GM18870 (cell line): ENCODE data around the gene LGI1.
"Not testable (repeated sequence)": the region's sequence is repeated elsewhere in the genome, so short reads cannot be mapped to it uniquely, and the experiment has no call there.

Experiments
- ATAC-seq: cut with Tn5 transposase; IDR thresholded peaks from one replicate; pipeline ENCODE4 v1.9.1; 2021; ENCODE audit warnings: moderate library complexity; ENCODE audit not compliant: unreplicated experiment

LGI1 gene

DNA sequence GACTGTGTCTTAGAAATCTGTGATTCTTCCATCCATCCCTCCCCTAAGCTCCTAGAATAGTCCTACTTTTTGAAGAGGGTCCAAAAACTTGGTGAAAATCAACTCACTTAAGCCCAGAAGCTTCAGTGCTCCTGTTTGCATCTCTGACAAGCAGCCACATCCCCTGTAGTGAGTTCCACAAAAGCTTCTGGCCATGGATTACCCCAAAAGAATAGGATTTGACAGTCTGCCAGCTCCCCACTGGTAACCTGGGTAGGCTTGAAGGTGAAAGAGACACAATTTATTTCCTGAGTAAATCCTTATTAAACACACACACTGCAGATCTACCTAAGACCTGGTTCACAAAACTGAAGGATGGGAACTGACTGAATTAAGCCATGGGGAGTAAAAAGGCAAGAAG, 46.5 kb downstream of the LGI1 start:
- ATAC-seq = no peak

- ATAC-seq = no peak
Measured at GRCh38 chr10:93806903-93807302, 49.2 kb downstream of the LGI1 start.

DNA sequence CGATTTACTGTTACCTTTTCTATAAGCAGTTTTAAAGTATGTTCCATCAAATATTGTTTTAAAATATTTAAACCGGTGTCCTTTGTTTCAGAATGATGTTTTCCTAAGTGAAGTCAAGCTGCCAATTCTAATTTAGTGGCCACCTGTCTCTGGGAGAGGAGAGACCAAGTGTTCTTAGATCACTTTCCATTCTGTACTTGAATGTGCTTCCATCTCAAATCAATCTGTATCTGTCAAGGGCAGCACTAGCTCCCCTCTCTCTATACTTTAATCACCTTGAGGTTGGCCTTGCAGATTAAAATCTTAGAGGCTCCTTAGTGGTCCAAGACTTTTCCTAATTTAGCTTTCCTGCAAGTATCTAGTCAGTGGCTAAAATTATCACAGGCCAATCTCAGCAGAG, 49.6 kb downstream of the LGI1 start:
- ATAC-seq = no peak

GRCh38 chr10:93812659-93813338, 55.1 kb downstream of the LGI1 start:
- ATAC-seq = no peak

- ATAC-seq = no peak
Measured at GRCh38 chr10:93813507-93814465, 56.0 kb downstream of the LGI1 start.

GRCh38 chr10:93815304-93816096, 57.8 kb downstream of the LGI1 start:
- ATAC-seq = no peak

GRCh38 chr10:93816123-93816747, 58.5 kb downstream of the LGI1 start:
- ATAC-seq = no peak

GRCh38 chr10:93818086-93818485, 60.4 kb downstream of the LGI1 start:
- no peak for ATAC-seq

DNA sequence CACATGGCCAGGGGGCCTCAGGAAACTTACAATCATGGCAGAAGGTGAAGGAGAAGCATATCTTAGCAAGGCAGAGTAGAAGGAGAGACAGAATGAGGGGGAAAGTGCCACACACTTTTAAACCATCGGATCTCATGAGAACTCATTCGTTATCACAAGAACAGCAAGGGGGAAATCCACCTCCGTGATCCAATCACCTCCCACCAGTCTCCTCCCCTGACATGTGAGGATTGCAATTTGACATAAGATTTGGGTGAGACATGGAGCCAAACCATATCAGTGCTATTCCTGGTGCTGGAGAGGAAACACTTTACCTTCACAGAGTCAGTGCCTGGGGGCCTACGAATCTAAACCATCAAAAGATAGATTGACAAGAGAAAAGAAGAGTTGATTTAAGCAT, 61.8 kb downstream of the LGI1 start:
- no peak for ATAC-seq

- ATAC-seq = no peak
Measured at GRCh38 chr10:93820434-93820833, 62.7 kb downstream of the LGI1 start.

DNA sequence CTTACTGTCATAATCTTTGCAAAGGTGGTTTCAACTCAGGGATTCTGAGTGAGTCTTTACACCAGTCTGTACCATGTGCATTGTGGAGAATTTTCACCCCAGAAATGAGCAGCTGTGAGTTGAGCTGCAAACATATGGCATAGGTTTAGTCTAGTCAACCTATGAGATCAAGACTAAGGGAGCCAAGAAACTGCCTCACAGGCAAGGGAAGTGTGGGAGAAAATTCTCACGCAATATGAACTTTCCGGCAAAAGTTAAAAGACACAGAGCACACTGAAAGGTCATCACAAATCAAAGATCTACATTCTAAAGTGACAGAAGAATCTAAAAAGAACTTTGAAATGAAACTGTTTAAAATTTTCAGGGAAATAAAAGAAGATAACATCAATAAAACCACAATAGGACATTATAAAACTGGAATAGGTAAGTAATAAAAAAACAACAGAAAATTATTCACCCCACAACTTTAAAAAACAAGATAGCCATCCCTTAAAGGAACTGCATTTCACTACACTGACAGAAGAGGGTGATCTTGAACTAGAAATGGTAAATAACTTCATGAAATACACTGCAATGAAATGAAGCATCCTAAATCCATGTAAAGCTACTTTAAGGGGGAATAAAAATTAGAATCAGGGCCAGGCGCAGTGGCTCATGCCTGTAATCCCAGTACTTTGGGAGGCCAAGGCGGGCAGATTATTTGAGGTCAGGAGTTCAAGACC, 63.5 kb downstream of the LGI1 start:
- no peak for ATAC-seq

DNA sequence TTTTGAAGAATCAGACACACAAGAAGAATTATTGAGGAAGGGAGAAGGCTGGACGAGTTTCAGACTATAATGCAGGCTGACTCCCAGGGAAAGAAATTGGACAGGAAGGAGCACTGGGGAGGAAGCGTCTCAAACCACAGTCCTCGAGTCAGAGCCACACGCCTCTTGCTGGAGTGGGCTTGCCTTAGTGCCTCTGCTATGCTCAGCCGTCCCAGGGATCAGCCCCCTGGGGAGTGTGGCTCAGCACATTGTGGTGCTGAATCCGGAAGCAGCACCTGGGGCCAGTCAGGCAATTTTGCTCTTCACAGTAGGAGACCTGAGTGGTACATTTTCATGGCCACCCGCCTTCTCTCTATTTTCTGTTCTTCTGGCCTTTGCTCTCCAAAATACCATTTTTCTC, 68.6 kb downstream of the LGI1 start:
- no peak for ATAC-seq

DNA sequence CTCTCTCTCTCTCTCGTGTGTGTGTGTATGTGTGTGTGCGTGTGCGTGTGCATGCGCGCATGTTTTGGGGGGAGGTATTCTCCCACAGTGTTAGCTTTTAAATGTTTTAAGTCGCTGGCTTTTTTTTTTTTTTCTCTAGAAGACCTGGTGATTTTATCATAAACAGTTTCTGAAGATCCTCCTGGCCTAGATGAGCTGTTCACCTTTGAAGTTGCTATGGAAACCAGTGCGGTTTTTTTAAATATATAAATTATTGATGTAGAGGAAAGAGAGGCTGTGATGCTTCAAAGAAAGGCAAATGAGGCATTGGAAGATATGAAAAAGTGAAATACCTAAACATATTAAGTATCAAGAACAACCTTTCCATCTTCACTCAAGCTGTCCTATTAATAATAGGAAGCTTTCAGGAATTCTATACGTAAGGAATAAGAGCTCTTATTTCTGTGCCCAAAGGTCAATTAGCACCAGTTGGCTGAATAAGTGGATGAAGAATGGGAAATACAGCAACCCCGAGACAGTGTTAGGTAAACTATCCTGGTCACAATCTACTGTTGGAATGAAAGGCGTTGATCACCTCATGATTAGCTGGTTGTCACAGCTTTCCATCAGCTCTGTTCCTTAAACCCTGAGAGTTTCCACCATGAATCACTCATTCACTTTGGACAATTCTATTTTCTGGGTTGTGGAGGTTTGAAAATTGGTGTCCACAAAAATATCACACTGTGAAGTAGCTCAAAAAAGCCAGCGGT, 69.5 kb downstream of the LGI1 start:
- no peak for ATAC-seq

DNA sequence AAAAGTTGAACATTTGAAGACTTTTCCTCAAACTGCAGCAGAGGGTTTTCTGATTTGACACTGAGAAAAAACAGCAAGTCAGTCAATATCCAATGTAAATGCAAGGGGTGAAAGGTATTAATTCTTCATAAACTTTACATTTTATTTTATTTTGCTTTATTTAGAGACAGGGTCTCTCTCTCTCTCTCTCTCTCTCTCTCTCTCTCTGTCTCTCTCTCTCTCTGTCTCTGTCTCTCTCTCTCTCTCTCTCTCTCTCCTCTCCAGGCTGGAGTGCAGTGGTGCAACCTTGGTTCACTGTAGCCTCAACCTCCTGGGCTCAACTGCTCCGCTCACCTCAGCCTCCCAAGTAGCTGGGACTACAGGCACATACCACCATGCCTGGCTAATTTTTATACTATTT, 73.3 kb downstream of the LGI1 start:
- ATAC-seq = not testable (repeated sequence)

DNA sequence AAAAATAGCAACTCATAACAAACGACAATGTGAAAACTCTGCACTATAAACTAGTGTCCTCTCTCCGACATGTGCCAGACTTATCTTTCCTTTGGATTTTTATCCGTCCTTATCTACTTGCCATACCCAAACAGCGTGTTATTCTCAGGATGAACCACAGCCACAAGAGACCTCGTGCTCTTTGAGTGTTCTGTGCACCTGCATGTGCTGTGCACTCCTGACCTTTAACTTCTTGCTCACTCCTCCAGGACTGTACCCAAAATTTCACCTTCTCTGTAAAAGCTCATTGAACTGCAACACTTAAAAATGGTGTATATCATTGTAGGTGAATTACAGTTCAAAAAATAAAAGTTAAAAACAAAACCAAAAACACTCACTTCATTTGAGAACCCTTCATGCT, 78.0 kb downstream of the LGI1 start:
- ATAC-seq = no peak

DNA sequence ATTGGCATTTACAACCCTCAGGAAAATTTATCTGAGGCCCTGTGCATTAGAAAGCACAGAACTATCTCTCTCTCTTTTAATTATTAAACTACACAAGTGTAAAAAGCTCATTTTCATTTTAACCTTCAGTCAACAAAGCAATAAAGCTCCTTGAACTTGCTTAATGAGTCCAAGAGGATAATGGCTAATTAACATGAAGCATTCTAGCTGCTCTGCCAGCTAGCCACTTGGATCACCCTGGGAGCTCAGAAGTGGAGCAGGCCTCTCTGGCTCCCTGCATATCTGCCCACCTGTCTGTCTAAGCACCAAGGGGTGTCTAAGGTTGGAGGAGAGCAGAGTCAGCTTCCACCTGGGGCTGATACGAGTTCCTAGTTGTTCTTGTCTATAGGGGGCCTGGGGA, 80.1 kb downstream of the LGI1 start:
- ATAC-seq = no peak

DNA sequence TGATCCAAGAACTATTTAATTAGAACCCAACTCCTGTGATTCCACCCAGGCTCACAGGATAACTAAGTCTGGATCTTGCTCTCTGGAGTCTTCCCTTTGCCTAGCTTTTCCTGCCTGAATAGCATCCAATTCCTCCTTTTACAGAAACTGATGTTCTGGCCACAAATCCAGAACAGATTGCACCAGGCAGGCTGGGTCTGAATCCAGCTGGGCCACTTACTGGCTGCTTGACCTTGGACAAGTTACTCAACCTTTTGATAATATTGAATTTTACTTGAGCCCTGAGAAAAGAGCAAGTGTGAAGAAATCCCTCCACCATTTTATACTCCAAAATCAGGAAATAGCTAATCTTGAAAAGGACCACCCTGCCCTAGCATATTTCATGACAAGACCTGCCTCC, 80.5 kb downstream of the LGI1 start:
- no peak for ATAC-seq

DNA sequence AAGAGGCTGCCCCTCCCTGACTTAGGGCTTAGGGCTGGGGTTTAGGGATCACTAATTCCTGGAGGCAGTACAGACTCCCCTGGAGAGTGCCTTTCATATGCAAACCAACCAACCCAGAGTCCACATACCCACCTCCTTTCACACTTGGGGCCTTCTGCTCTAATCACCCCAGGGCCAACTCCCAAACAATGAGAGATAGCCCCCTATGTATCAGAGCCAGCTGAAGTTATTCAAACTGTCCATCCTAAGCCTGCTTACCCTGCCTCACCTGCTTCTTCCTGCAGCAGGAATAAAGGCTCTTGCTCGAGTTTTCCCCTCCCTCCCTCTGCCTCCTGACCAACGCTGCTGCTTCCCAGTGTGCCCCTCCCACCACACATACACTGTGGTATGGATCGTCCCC, 84.2 kb downstream of the LGI1 start:
- ATAC-seq = no peak

DNA sequence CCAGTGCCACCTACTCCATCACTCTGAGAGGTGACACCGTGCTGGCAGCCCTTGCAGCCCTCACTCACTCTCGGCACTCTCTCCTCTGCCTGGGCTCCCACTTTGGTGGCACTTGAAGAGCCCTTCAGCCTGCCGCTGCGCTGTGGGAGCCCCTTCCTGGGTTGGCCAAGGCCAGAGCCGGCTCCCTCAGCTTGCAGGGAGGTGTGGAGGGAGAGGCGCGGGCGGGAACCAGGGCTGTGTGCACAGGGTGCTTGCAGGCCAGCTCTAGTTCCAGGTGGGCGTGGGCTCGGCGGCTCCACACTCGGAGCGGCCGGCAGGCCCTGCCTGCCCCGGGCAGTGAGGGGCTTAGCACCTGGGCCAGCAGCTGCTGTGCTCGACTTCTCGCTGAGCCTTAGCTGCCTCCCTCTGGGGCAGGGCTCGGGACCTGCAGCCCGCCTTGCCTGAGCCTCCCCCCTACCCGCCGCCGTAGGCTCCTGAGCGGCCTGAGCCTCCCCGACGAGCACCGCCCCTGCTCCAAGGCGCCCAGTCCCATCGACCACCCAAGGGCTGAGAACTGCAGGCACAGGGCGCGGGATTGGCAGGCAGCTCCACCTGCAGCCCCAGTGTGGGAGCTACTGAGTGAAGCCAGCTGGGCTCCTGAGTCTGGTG, 87.4 kb downstream of the LGI1 start:
- ATAC-seq = no peak
